DMS153 treated with DMSO at 0.1 percent for 48 hours (cell line): ENCODE data around the gene HLF.
A peak's percentile ranks its signal among the peaks of the same experiment; 100 is the strongest.

Source experiments
- DNase-seq: peaks from one replicate; lab custom pipeline; 2025; ENCODE audit not compliant: unreplicated experiment; lab: John Stamatoyannopoulos, UW

HLF gene

GRCh38 chr17:55264645-55265298 lies at the start of gene HLF:
Gene HLF (plus strand): TSS chr17:55264960. CDS start chr17:55265485, 525 bp downstream.
- DNase-seq: peak; percentile 47

GRCh38 chr17:55215711-55216110 lies 49.0 kb upstream of the HLF start:
- DNase-seq: no peak

GRCh38 chr17:55216888-55217287 lies 47.9 kb upstream of the HLF start:
- DNase-seq: no peak

GRCh38 chr17:55219459-55219858 lies 45.3 kb upstream of the HLF start:
- DNase-seq: no peak

GRCh38 chr17:55219934-55220333 lies 44.8 kb upstream of the HLF start:
- no peak for DNase-seq

GRCh38 chr17:55223524-55223923 lies 41.2 kb upstream of the HLF start:
- no peak for DNase-seq

GRCh38 chr17:55224746-55225145 lies 40.0 kb upstream of the HLF start:
- no peak for DNase-seq

GRCh38 chr17:55225237-55225636 lies 39.5 kb upstream of the HLF start:
- DNase-seq: no peak

GRCh38 chr17:55228683-55229192 lies 36.0 kb upstream of the HLF start:
- no peak for DNase-seq

- DNase-seq: no peak
Observed at GRCh38 chr17:55229276-55229675, 35.5 kb upstream of the HLF start.

- no peak for DNase-seq
Observed at GRCh38 chr17:55230716-55231115, 34.0 kb upstream of the HLF start.

GRCh38 chr17:55233840-55234239 lies 30.9 kb upstream of the HLF start:
- no peak for DNase-seq

- DNase-seq: no peak
Observed at GRCh38 chr17:55236316-55236715, 28.4 kb upstream of the HLF start.

GRCh38 chr17:55237268-55237667 lies 27.5 kb upstream of the HLF start:
- no peak for DNase-seq

GRCh38 chr17:55237841-55238178 lies 26.9 kb upstream of the HLF start:
- no peak for DNase-seq

GRCh38 chr17:55238179-55238930 lies 26.4 kb upstream of the HLF start:
- peak; percentile 89 for DNase-seq

GRCh38 chr17:55238931-55239297 lies 25.8 kb upstream of the HLF start:
- DNase-seq: no peak

- DNase-seq: no peak
Observed at GRCh38 chr17:55241097-55241496, 23.7 kb upstream of the HLF start.

- no peak for DNase-seq
Observed at GRCh38 chr17:55242476-55242875, 22.3 kb upstream of the HLF start.

- DNase-seq: no peak
Observed at GRCh38 chr17:55245986-55246385, 18.8 kb upstream of the HLF start.

GRCh38 chr17:55246583-55246982 lies 18.2 kb upstream of the HLF start:
- no peak for DNase-seq

GRCh38 chr17:55248077-55248476 lies 16.7 kb upstream of the HLF start:
- no peak for DNase-seq

GRCh38 chr17:55249861-55250260 lies 14.9 kb upstream of the HLF start:
- DNase-seq: no peak
